Activated CD4-positive, alpha-beta T cell treated with anti-CD3 and anti-CD28 coated beads, Interleukin-2, amount 50 U/mL, for 24 hours (primary cell): ENCODE results near the gene WDR17.

Experiments
- DNase-seq, 2 donors: peaks; one replicate each; pipeline ENCODE4 v3.0.0-alpha.2; 2020; ENCODE audit warnings: low read depth in 1 of 2, low spot score in 1 of 2

The WDR17 gene

DNA sequence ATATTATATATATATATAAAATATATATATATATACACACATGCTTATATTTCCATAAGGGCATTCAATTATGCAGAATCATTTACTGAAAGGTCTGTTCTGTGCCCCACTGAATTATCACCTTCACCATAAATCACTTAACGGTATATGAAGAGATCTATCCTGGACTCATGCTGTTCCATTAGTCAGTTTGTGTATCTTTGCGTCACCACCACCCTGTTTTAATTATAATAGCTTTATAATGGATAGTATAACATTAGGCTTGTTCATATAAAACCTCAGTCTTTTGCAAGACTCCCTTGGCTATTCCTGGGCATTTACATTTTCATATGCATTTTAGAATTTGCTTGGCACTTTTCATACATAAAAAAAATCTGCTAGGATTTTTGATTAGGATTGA, 19.1 kb downstream of the WDR17 start:
- no peak for DNase-seq

DNA sequence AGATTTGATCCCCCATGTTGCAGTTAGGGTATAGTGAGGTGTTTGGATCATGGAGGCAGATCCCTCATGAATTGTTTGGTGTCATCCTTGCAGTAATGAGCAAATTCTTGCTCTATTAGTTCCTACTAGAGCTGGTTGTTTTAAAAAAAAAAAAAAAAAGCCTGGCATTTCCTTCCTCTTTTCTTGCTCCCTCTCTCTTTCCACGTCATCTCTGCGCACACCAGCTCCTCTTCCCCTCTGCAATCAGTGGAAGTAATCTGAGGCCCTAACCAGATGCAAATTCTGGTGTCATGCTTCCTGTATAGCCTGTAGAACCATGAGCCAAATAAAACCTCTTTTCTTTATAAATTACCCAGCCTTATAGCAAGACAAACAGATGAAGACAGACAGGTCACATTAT, 24.5 kb downstream of the WDR17 start:
- DNase-seq: no peak

DNA sequence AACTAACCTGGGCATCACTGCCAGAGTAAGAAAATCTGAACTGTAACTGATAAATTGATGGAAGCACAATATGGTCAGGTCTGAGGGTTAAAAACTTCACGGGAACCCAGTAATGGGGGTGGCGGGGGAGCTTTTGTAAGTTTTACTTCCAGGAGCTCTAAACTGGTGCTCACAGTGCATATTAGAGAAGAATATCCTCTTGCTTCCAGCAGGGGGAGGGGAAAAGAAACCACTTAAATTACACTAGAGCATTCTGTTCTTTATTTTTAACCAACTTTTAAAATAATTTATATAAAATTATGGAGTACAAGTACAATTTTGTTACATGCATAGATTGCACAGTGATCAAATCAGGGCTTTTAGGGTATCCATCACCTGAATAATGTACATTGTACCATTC, 33.7 kb downstream of the WDR17 start:
- no peak for DNase-seq

DNA sequence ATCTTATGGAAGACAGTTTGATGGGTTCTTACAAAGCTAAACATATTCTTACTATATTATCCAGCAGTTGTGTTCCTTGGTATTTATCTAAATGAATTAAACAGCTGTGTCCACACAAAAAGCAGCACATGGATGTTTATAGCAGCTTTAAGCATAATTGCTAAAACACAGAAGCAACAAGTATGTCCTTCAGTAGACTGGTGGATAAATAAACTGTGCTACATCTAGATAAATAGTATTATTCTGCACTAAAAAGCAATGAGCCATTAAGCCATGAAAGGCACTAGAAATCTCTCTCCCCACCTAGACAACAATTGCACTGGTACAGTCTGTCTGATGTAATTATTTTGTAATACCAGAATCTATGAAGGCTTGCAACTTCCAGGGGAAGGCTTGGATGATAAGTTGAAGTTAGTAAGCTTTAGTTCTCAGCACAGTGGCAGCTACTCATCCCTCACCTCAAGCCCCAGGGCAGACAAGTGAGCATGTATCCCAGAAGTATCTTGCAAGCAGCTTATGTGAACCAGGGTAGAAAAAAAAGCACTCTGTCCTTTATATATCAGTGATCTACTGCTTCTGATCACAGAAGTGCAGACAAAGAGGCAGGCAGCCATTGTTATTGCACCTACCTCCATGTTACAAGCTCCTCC, 36.9 kb downstream of the WDR17 start:
- no peak for DNase-seq

DNA sequence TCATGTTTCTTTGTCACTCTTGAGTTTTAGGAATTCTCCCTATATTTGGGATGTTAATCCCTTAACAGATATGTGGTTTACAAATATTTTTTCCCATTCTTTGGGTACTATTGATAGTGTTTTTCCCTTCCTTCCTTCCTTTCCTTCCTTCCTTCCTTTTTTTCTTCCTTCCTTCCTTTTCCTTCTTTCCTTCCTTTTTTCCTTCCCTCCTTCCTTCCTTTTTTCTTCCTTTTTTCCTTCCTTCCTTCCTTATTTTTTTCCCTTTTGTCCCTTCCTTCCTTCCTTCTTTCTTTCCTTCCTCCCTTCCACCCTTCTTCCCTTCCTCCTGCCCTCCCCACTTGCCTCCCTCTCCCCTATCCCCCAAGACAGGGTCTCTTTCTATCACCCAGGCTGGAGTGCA, 42.1 kb downstream of the WDR17 start:
- no peak for DNase-seq

DNA sequence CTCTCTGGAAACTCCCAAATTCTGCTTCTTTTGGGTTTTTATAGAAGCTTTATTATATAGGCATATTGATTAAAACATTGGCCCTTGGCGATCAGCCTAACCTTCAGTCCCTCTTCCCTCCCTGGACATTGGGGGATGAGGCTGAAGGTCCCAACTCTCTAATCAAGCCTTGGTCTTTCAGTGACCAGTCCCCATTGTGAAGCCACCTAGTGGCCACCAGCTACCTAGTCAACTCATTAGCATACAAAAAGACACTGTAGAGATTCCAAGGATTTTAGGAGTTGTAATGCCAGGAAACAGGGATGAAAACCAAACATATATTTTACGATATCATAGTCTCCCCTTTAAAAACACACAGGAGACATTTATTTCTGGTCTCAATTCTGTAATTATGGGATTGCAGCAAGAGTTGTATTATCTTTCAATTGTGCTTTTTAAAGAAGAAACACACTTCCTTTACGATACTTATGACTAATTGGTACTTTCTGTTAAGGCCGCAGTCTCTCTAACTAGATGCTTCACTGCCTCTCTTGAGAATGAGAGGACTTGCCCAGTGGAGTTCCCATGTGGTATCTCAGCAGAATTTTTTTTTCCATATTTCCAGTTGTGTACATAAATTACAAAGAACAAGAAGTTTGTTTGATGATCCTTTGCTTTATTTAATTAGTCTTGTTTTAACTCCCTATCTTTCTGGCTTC, 58.2 kb downstream of the WDR17 start:
- DNase-seq: no peak

DNA sequence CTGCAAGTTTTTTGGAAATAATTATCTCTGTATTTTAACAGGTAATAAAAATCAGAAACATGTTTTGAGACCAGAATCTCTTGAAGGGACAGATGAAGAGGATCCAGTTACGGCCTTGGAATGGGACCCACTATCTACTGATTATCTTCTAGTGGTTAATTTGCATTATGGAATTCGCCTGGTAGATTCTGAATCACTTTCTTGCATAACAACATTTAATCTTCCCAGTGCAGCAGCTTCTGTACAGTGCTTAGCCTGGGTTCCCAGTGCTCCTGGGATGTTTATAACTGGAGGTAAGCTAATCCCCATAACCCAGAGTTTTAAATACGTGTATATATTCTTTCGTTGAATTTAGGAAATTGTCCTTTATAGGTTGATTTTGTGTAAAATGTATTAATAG, 59.4 kb downstream of the WDR17 start:
- no peak for DNase-seq

DNA sequence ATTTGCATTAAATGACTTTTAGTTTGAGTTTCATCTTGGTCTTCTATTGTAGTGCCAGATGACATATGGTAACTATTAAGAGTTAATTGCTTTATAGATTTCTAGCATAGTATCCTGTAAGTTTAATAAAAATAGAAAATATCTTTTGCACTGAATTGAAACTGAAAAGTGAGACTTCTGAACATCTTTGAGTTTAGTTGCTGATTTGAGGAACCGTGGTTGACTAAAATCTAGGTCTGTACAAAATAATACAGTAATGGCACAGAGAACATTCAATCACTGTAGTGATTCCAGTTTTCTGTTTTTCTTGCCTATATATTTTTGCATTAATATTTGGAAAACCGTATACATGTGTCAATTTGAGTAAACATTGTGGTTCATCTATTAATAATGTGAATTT, 69.0 kb downstream of the WDR17 start:
- no peak for DNase-seq

DNA sequence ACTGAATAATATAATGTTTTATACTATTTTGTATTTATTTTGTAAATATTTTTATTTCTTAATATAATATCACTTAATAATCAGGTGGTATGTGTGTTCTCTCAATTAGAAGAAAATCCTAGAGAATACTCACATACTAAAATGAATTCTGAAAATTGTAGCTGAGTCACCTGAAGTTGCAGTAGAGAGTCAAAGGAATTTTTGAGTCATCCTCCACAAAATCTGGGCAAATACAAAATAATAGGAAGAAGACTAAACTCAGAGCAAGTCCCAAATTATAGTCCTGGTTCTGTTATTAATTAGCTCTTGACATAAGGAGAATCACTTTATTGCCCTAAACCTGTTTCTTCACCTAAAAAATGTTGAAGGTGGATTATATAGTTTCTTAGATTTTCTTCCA, 72.0 kb downstream of the WDR17 start:
- DNase-seq: no peak

DNA sequence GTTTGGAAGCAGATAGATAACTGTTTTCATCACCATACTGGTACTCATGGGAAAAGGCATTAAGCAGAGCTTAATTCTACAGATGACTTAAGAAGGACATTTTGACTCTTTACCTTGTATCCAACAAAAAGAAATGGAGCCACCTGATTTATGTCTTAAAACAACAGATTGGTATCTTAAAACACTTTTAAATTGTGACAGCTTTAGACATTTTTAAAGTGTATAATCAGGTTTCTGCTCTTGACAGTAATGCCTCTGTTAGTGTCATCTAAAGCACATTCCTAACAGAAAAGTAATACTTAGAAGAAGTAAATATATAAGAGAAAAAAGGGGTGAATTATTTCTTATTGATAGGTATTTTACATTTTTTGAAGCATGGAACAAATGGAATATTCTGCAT, 73.9 kb downstream of the WDR17 start:
- DNase-seq: no peak

DNA sequence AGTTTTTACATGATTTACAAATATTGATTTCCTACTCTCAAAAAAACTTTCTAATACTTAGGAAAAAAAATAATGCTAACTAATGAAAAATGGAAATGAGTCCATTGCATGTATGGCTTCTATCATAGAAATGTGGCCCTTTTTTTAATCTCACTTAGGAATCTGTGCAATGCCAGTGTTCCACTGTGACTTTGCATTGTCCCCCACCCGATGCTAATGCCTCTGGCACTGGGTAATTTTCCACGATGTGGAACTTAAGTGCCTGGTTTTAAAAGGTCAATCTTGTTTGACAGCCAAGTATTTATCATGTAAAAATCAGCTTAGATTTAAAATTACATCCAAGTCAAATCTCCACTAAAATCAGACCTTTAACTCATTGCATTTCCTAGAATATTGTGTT, 76.6 kb downstream of the WDR17 start:
- DNase-seq: no peak

DNA sequence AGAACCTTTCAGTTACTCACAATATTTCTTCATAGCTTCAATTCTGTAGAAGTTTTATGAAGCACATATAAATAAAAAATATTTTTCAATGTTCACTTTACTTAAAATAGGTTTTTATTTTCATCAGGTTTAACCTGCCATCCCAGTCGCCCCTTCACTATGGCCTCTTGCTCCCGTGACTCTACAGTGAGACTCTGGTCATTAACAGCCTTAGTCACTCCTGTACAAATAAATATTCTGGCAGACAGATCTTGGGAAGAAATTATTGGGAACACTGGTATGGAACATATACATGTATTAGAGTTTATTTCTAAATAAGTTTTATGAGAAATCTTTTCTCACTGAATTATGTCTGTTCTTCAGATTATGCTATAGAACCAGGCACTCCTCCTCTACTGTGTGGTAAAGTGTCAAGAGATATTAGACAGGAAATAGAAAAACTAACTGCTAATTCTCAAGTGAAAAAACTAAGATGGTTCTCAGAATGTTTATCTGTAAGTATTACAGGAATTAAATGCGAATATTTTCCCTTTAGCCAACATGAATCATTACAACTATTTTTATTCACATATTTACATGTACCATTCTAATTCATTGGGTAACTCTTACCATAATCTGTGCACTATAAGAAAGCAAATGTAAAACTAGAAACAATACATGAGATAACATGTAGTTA, 84.2 kb downstream of the WDR17 start:
- DNase-seq: no peak

DNA sequence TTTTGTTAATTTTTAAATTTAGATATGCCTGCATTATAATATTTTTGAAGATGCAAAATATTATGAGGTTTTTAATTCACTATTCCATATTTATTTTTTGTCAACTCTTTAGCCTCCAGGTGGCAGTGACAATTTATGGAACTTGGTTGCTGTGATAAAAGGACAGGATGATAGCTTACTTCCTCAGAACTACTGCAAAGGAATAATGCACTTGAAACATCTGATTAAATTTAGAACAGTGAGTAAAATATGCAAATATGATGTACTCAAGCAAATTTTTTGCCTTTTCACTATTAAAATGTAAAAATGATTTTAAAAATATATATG, 84.7 kb downstream of the WDR17 start:
- DNase-seq: peak in 1 of 2 donors; percentile 2

DNA sequence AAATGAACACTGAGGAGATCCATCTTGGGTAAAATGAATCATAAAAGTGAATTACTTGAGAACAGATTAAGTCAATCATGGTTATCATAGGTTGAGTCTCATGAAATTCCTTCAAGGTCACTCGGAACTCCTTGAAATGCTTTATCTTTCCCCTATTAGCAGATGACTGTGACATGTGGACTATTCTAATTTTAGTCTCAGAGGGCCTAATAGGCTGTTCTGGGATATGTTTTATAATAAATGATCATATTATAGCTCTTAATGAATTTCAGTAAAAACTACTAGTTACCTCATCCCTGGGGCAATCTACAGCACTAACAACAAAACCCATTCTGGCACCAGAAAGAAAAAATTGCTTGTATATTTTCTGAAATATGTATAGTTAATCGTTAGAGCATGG, 85.1 kb downstream of the WDR17 start:
- DNase-seq: no peak

DNA sequence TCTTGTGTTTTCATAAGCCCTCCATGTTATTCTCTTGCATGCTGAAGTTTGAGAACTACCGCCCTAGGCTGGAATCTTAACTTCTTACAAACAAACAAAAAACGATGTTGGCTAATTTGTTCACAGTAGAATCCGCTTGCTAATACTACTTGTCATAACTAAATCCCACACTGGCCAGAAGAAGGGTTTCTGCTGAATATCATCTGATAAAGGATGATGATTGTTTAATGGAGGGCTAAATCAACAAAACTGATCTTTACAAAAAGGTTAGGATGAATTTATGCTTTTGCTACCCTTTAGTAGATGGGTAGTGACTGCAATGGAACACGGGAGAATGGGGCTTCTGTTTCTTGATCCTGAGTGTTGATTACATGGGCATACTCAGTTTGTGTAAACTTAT, 87.5 kb downstream of the WDR17 start:
- no peak for DNase-seq

DNA sequence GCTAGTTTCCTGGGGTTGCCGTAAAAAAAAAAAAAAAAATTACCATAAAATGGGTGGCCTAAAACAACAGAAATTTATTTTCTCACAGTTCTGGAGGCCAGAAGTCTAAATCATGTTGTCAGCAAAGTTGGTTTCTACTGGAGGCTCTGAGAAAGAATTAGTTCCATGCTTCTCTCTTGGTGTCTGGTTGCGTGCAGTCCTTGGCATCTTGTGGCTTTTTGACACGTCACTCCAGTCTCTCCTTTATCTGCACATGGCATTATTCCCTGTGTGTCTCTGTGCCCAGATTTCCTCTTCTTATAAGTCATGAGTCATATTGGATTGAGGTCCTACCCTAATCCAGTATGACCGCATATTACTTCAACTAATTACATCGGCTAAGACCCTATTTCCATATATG, 91.0 kb downstream of the WDR17 start:
- DNase-seq: no peak

DNA sequence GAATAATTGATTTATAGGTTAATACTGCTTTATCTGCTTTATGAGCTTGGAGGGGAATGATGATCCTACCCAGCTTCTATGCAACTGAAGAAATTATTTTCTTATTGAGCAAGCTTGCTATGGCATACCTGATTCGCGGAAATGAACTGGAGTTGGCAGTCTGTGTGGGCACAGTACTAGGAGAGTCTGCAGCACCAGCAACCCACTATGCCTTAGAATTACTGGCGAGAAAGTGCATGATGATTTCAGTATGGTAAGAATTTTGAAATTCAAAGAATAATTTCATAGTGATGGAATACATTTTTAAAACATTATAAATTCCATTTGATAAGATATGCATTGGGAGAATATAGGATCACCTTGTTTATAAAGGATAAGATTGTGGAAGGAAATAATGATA, 97.4 kb downstream of the WDR17 start:
- no peak for DNase-seq

DNA sequence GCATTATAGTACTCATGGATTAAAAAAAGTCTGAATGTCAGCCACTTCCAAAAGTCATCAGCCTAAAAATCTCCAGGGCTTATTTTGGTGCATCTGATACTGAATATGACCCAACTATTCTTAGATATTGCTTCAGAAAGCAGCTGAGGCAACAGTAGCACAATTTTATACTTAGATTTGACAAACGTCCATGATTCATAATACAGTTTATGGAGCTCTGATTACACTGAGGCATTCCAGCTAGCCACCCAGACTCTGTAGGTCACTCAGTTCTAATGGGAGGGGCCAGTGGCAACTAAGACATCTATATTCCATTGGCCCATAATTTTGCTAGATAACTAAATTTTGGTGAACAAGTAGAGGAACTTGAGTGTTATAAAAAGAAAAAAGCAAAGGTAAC, 119.4 kb downstream of the WDR17 start:
- DNase-seq: no peak

DNA sequence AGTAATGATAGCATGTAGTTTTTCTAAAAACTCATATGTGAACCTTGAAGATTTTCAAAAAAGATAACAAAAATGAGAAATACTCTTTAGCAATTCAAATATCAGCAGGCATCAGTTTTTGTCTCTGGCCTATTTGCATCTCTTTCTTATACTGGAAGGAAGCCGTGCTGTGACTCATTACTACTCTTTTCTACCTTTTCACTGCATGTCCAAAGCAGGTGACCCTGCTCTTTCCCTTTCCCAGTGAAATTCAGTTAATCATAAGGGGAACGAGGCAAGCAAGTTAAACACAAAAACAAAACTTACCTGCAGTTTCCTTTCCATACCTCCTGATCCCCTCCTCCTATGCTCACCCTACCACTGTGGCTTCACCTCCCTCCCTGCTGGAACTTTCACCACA, 120.4 kb downstream of the WDR17 start:
- DNase-seq: no peak

DNA sequence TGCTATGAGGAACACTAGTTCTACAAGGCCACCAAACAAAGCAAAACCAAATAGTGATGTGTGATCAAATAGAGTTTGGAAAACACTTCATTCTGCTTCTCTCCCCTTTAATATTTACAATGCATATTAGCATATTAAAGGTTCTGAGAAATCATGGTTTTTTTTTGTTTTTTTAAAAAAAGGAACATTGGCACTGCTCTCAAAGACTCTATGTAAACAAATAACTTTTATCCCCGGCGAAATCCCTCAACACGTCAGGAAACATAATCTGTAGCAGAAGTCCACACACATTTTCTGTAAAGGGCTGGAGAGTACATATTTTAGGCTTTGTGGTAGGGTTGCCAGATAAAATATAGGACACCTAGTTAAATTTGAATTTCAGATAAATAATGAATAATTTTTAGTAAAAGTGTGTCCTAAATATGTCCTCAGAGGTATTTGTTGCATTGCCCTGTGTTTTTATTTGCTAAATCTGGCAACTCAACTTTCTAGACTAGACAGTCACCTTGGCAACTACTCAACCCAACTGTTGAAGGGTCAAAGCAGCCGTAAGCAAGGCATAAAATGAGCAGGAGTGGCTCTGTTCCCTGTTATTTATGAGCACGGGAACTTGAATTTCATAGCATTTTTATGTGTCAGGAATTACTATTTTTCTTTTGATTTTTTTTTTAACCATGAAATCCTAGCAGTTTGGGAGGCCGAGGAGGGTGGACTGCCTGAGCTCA, 121.2 kb downstream of the WDR17 start:
- DNase-seq: no peak

DNA sequence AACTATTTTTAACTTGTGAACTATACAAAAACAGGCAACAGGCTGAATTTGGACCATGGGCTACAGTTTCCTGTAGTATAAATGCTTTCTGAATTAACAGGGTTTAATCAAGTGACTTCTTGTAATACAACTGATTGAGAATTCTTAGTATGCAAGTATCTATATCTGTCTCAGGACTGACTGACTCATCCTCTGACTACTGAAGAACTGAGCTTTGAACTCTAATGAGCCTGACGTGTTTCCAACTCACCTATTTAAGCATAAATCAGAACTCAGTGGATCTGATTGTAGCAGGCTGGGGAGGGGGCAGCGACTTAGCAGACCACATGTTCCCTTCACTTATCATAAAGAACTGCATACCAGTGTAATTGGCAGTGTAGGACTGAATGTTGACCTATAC, 122.0 kb downstream of the WDR17 start:
- no peak for DNase-seq

DNA sequence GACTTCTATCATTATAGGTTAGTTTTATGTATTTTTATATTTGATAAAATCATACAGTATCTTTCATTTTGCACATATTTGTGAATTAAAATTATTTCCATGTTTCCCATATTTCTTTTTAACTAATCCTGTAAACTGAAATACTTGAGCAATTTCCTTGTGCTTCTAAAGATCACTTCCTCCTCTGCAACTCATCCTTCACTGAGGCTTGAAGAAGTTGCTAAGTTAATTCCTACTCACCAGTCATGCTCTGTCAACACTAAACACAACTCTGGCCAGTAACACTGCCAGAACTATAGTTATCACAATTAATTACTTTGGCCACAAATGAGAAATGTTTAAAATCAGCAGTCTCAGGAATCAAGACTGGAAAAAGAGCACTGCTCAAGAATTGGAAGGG, 123.0 kb downstream of the WDR17 start:
- no peak for DNase-seq
